Measurements from ENCODE around the gene PRPF6.

Gene PRPF6

DNA sequence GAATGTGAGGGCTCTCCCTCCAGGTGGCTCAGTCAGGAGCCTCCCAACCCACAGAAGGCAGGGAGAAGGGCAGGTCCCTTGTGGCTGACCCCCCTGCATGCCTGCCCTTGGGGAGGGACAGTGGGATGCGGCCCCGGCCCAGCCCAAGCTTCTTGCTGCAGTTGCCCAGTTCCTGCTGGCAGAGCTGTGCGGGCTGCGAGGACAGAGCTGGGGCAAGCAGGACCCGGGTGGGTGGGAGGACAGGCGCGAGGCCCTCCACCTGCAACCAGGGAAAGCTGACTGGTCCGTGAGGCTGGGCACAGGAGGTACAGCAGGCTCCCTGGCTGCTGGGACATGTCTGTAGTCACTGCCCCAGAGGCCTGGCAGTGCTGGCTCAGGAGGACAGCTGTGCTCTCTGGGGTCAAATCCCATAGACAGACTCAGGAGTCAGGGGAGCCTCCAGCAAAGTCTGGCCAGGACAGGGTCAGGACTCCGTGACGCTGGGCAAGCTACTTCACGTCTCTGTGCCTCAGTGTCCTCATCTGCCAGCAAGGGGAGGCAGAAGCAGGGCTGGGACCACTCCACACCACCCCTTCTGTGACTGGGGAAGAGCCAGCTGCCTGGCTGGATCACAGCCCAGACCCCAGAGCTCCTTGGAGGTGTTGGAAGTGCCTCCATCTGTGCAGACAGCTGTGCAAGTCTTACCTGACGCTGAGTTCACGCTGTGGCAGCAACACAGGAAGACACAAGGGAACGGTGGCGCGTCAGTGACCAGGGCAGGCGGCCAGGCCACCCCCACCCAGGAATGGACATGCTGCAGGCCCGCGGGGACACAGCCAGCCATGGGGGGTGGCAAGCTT lies 37.7 kb upstream of the PRPF6 start:
- Histone ChIP-seq H3K4me3 (ENCODE audit: low read length) (no peak overlapping the region), H3K9me3 (ENCODE audit: control insufficient read depth, insufficient read depth, low read length) (no peaks in the 10 kb centered on the region), H3K9me2 (replicated peaks; ENCODE audit: control insufficient read depth, low read length) (no peaks in the 10 kb centered on the region), H3K36me3 (ENCODE audit: control insufficient read depth, low read length) (peaks cover 59% of the 10 kb centered on the region), H4K20me1 (ENCODE audit: control insufficient read depth, insufficient read depth, low read depth, low read length) (0 out of 2 replicates have a peak, but pooled peaks cover 4% of the 10 kb centered on the region), H3K27ac (ENCODE audit: low read depth, low read length) (no peak overlapping the region), H3K27me3 (ENCODE audit: control insufficient read depth, low read length) (no peaks in the 10 kb centered on the region), H3K4me2 (ENCODE audit: low read length) (no peak overlapping the region), H3K4me1 (ENCODE audit: control insufficient read depth, low read length) (peaks cover 14% of the 10 kb centered on the region), H3F3A (ENCODE audit: control insufficient read depth, insufficient read depth) (no peaks in the 10 kb centered on the region; the same call in 1 of the 2 replicates), H3K79me2 (ENCODE audit: control insufficient read depth, low read length) (peaks cover 32% of the 10 kb centered on the region)
- no peak for TF ChIP-seq CTCF (IDR thresholded peaks at IDR 0.05; ENCODE audit: low read depth, low read length, poor library complexity, severe bottlenecking)
- TF ChIP-seq EZH2phosphoT487 (IDR thresholded peaks at IDR 0.05; ENCODE audit: borderline replicate concordance, low read length) = no peak

DNA sequence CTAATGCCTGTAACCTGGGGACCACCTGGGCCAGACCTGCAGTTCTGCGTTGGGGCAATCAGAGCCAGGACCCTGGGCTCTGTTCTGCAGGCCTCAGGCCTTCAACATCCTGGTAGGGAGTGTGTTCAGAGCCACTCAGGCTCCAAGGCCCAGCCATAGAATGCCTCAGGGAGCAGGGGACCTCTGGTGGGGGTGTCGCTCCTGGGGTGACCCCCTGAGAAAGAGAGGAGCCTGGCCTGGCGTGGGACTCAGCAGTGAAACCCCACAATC lies 37.2 kb upstream of the PRPF6 start:
- Histone ChIP-seq H3K36me3 (ENCODE audit: control insufficient read depth, low read length) (peaks cover 58% of the 10 kb centered on the region), H3K79me2 (ENCODE audit: control insufficient read depth, low read length) (peaks cover 38% of the 10 kb centered on the region), H3K4me1 (ENCODE audit: control insufficient read depth, low read length) (peaks cover 17% of the 10 kb centered on the region), H3K9me3 (ENCODE audit: control insufficient read depth, insufficient read depth, low read length) (no peaks in the 10 kb centered on the region), H3K9me2 (replicated peaks; ENCODE audit: control insufficient read depth, low read length) (no peaks in the 10 kb centered on the region), H4K20me1 (ENCODE audit: control insufficient read depth, insufficient read depth, low read depth, low read length) (0 out of 2 replicates have a peak, but pooled peaks cover 4% of the 10 kb centered on the region), H3K4me2 (ENCODE audit: low read length) (no peak overlapping the region), H3F3A (ENCODE audit: control insufficient read depth, insufficient read depth) (peaks cover 3% of the 10 kb centered on the region; the same call in 1 of the 2 replicates), H3K27me3 (ENCODE audit: control insufficient read depth, low read length) (no peaks in the 10 kb centered on the region), H3K27ac (ENCODE audit: low read depth, low read length) (no peak overlapping the region), H3K4me3 (ENCODE audit: low read length) (no peak overlapping the region)
- TF ChIP-seq EZH2phosphoT487 (IDR thresholded peaks at IDR 0.05; ENCODE audit: borderline replicate concordance, low read length) = no peak
- no peak for TF ChIP-seq CTCF (IDR thresholded peaks at IDR 0.05; ENCODE audit: low read depth, low read length, poor library complexity, severe bottlenecking)

GRCh38 chr20:63944078-63944941 lies 36.6 kb upstream of the PRPF6 start:
- 0 out of 2 replicates have a peak, but pooled peaks cover 4% of the 10 kb centered on the region for H4K20me1 ChIP-seq (ENCODE audit: control insufficient read depth, insufficient read depth, low read depth, low read length)
- TF ChIP-seq EZH2phosphoT487 (IDR thresholded peaks at IDR 0.05; ENCODE audit: borderline replicate concordance, low read length) (no peak), CTCF (IDR thresholded peaks at IDR 0.05; ENCODE audit: low read depth, low read length, poor library complexity, severe bottlenecking) (no peak)
- H3F3A ChIP-seq (ENCODE audit: control insufficient read depth, insufficient read depth) = peaks cover 6% of the 10 kb centered on the region; the same call in 1 of the 2 replicates
- H3K4me2 ChIP-seq (ENCODE audit: low read length) = no peak overlapping the region
- H3K4me1 ChIP-seq (ENCODE audit: control insufficient read depth, low read length) = peaks cover 23% of the 10 kb centered on the region
- no peaks in the 10 kb centered on the region for H3K9me3 ChIP-seq (ENCODE audit: control insufficient read depth, insufficient read depth, low read length)
- H3K36me3 ChIP-seq (ENCODE audit: control insufficient read depth, low read length) = peaks cover 52% of the 10 kb centered on the region
- H3K27ac ChIP-seq (ENCODE audit: low read depth, low read length) = no peak overlapping the region
- H3K27me3 ChIP-seq (ENCODE audit: control insufficient read depth, low read length) = no peaks in the 10 kb centered on the region
- H3K4me3 ChIP-seq (ENCODE audit: low read length) = no peak overlapping the region
- no peaks in the 10 kb centered on the region for H3K9me2 ChIP-seq (replicated peaks; ENCODE audit: control insufficient read depth, low read length)
- peaks cover 44% of the 10 kb centered on the region for H3K79me2 ChIP-seq (ENCODE audit: control insufficient read depth, low read length)
